H9 (cell line): ENCODE measurements around the gene ZNF667. TPM values are rescaled to one million over a fixed set of nuclear protein-coding genes. Genes with fewer than 3 reads are reported as not detected.

ENCODE experiments used
- DNase-seq: peaks from one replicate; pipeline ENCODE4 v3.0.0-alpha.2; 2017
- H2AFZ ChIP-seq: one replicate; pipeline ENCODE4 v1.6.1; 2013; ENCODE audit warnings: mild to moderate bottlenecking, low read length, control low read depth, moderate library complexity
- H2AK5ac ChIP-seq: 2 replicates; pipeline ENCODE4 v1.6.1; 2013; ENCODE audit warnings: low read length, control low read depth, mixed read lengths; ENCODE audit not compliant: insufficient read length
- H2BK120ac ChIP-seq: one replicate; pipeline ENCODE4 v1.6.1; 2013; ENCODE audit warnings: low read depth, mild to moderate bottlenecking, low read length, control low read depth, inconsistent platforms; ENCODE audit not compliant: poor library complexity, severe bottlenecking
- H2BK12ac ChIP-seq: 2 replicates; pipeline ENCODE4 v1.6.1; 2013; ENCODE audit warnings: low read length, control low read depth, mixed read lengths, low read depth; ENCODE audit not compliant: insufficient read length
- H2BK15ac ChIP-seq: 2 replicates; pipeline ENCODE4 v1.6.1; 2013; ENCODE audit warnings: low read depth, low read length, control low read depth
- H2BK20ac ChIP-seq: one replicate; pipeline ENCODE4 v1.6.1; 2013; ENCODE audit warnings: low read depth, mild to moderate bottlenecking, low read length, control low read depth, inconsistent platforms; ENCODE audit not compliant: poor library complexity, severe bottlenecking
- H2BK5ac ChIP-seq: 2 replicates; pipeline ENCODE4 v1.6.1; 2013; ENCODE audit warnings: low read length, control low read depth, mixed read lengths; ENCODE audit not compliant: insufficient read length
- H3K14ac ChIP-seq: 2 replicates; pipeline ENCODE4 v1.6.1; 2013; ENCODE audit warnings: low read length, control low read depth; ENCODE audit not compliant: insufficient read depth
- H3K18ac ChIP-seq: 2 replicates; pipeline ENCODE4 v1.6.1; 2013; ENCODE audit warnings: low read depth, mild to moderate bottlenecking, mixed read lengths, low read length, control low read depth; ENCODE audit not compliant: insufficient read length
- H3K23ac ChIP-seq: 2 replicates; pipeline ENCODE4 v1.6.1; 2013; ENCODE audit warnings: low read length, control low read depth, mixed read lengths, low read depth; ENCODE audit not compliant: insufficient read length
- H3K23me2 ChIP-seq: 2 replicates; pipeline ENCODE4 v1.6.1; 2013; ENCODE audit warnings: low read depth, mild to moderate bottlenecking, mixed read lengths, low read length, control low read depth; ENCODE audit not compliant: insufficient read length, poor library complexity, severe bottlenecking
- H3K27ac ChIP-seq: 2 replicates; pipeline ENCODE4 v1.5.1; 2013; ENCODE audit warnings: low read length, control low read depth, mixed read lengths, low read depth; ENCODE audit not compliant: insufficient read length
- H3K27me3 ChIP-seq: 2 replicates; pipeline ENCODE4 v1.6.1; 2013; ENCODE audit warnings: low read length, control low read depth, inconsistent platforms; ENCODE audit not compliant: insufficient read depth
- H3K4ac ChIP-seq: 2 replicates; pipeline ENCODE4 v1.6.1; 2013; ENCODE audit warnings: low read depth, mild to moderate bottlenecking, control low read depth, inconsistent platforms, low read length, moderate library complexity
- H3K4me1 ChIP-seq: 2 replicates; pipeline ENCODE4 v1.6.1; 2013; ENCODE audit warnings: low read length, control low read depth, inconsistent platforms; ENCODE audit not compliant: insufficient read depth
- H3K4me2 ChIP-seq: 2 replicates; pipeline ENCODE4 v1.6.1; 2013; ENCODE audit warnings: low read length, control low read depth, mixed read lengths; ENCODE audit not compliant: insufficient read length, insufficient read depth
- H3K56ac ChIP-seq: 2 replicates; pipeline ENCODE4 v1.6.1; 2013; ENCODE audit warnings: low read depth, mild to moderate bottlenecking, mixed read lengths, low read length, control low read depth; ENCODE audit not compliant: insufficient read length
- H3K79me1 ChIP-seq: 2 replicates; pipeline ENCODE4 v1.6.1; 2013; ENCODE audit warnings: low read depth, mild to moderate bottlenecking, moderate library complexity, low read length, control low read depth, inconsistent platforms; ENCODE audit not compliant: insufficient read depth, poor library complexity, severe bottlenecking
- H3K79me2 ChIP-seq: 2 replicates; pipeline ENCODE4 v1.6.1; 2013; ENCODE audit warnings: low read length, control low read depth, inconsistent platforms; ENCODE audit not compliant: insufficient read depth
- H3K9ac ChIP-seq: 2 replicates; pipeline ENCODE4 v1.6.1; 2013; ENCODE audit warnings: low read length, control low read depth, mixed read lengths; ENCODE audit not compliant: insufficient read length; ENCODE audit errors: extremely low read depth
- H3K9me3 ChIP-seq: one replicate; pipeline ENCODE4 v1.6.1; 2013; ENCODE audit warnings: low read depth, low read length, inconsistent platforms; ENCODE audit not compliant: control insufficient read depth
- H3T11ph ChIP-seq: one replicate; pipeline ENCODE4 v1.6.1; 2013; ENCODE audit warnings: mild to moderate bottlenecking, low read length, control low read depth, inconsistent platforms
- H4K20me1 ChIP-seq: one replicate; pipeline ENCODE4 v1.6.1; 2013; ENCODE audit not compliant: control insufficient read depth, insufficient read length, insufficient read depth
- H4K5ac ChIP-seq: 2 replicates; pipeline ENCODE4 v1.6.1; 2013; ENCODE audit warnings: low read depth, mild to moderate bottlenecking, mixed read lengths, low read length, control low read depth; ENCODE audit not compliant: insufficient read length
- H4K8ac ChIP-seq: replicated peaks from 2 replicates; pipeline ENCODE4 v1.6.1; 2013; ENCODE audit warnings: low read length, control low read depth, mixed read lengths, low read depth; ENCODE audit not compliant: insufficient read length
- H4K91ac ChIP-seq: 2 replicates; pipeline ENCODE4 v1.6.1; 2013; ENCODE audit warnings: low read depth, mild to moderate bottlenecking, moderate library complexity, mixed read lengths, low read length, control low read depth; ENCODE audit not compliant: insufficient read length
- H3K27ac Mint-ChIP-seq, 3 experiments: 2 replicates in 2 of 3; 3 replicates in 1 of 3; pipeline ENCODE4 v1.8.0; 2020 to 2021; ENCODE audit warnings: mixed read lengths in 3 of 3, mild to moderate bottlenecking in 1 of 3, moderate library complexity in 1 of 3
- H3K27me3 Mint-ChIP-seq: 2 replicates; pipeline ENCODE4 v1.8.0; 2021; ENCODE audit warnings: low read depth, mild to moderate bottlenecking, moderate library complexity, mixed read lengths
- H3K36me3 Mint-ChIP-seq, 3 experiments: 2 replicates in 2 of 3; 3 replicates in 1 of 3; pipeline ENCODE4 v1.8.0; 2020 to 2021; ENCODE audit warnings: low read depth in 3 of 3, mixed read lengths in 3 of 3; ENCODE audit not compliant: insufficient read depth in 1 of 3
- H3K4me1 Mint-ChIP-seq, 2 experiments: 2 replicates each; pipeline ENCODE4 v1.8.0; 2020; ENCODE audit warnings: mixed read lengths in 2 of 2
- H3K4me3 Mint-ChIP-seq, 2 experiments: 2 replicates in 1 of 2; 3 replicates in 1 of 2; pipeline ENCODE4 v1.8.0; 2020 to 2021; ENCODE audit warnings: mild to moderate bottlenecking in 2 of 2, mixed read lengths in 2 of 2, moderate library complexity in 1 of 2
- H3K9me3 Mint-ChIP-seq, 2 experiments: 2 replicates in 1 of 2; 3 replicates in 1 of 2; pipeline ENCODE4 v1.8.0; 2020; ENCODE audit warnings: mild to moderate bottlenecking in 2 of 2, mixed read lengths in 2 of 2, moderate library complexity in 1 of 2
- CTCF ChIP-seq: fragments of 200-600 bp; sonication (generic); conservative IDR thresholded peaks from 3 replicates; pipeline ENCODE4 v1.8.0; 2021; ENCODE audit warnings: antibody characterized with exemption, mild to moderate bottlenecking
- WGBS: extraction: QIAGEN DNeasy Blood & Tissue Kit; methylation state at CpG from one replicate; pipeline ENCODE4 v1.1.7; 2013; ENCODE audit warnings: missing lambda C conversion rate, low lambda C conversion rate, mixed read lengths; ENCODE audit not compliant: insufficient read length; ENCODE audit errors: extremely low coverage; 5-methylcytosine and 5-hydroxymethylcytosine counted together
- long read RNA-seq: library from polyadenylated mRNA; unstranded; transcript quantifications from one replicate; pipeline ENCODE4 v2.0.0, GENCODE V29; 2020
- total RNA-seq: library from RNA; stranded (reverse); gene quantifications from 2 replicates; pipeline ENCODE4 v1.2.1, GENCODE V29; 2021

ZNF667 gene
- total RNA-seq = not detected in 2 replicates
- long read RNA-seq = 0 reads

GRCh38 chr19:56476651-56477428 lies at the start of gene ZNF667:
TSS of gene ZNF667 (minus strand) at chr19:56477345. CDS start at chr19:56462370, 14,975 bp downstream.
- Mint-ChIP-seq H3K4me1 (no peaks in the 10 kb centered on the region), H3K27ac (no peak within 1 kb of the TSS; a peak in 1 of 7 replicates), H3K27me3 (no peaks in the 10 kb centered on the region; the same call in 1 of the 2 replicates), H3K36me3 (peaks cover 11 to 28% (median 22%) of the 10 kb centered on the region in 3 experiments; a peak in 6 of 7 replicates), H3K4me3 (no peak within 1 kb of the TSS), H3K9me3 (peaks cover 96 to 97% of the 10 kb centered on the region in 2 experiments)
- Histone ChIP-seq H4K91ac (no peak within 1 kb of the TSS), H3K56ac (no peak within 1 kb of the TSS), H3T11ph (no peak within 1 kb of the TSS), H3K23ac (no peak within 1 kb of the TSS), H3K23me2 (no peaks in the 10 kb centered on the region), H3K27me3 (no peaks in the 10 kb centered on the region), H3K27ac (no peak within 1 kb of the TSS), H2BK12ac (no peak within 1 kb of the TSS), H2AFZ (no peak within 1 kb of the TSS), H3K79me1 (no peaks in the 10 kb centered on the region), H3K4ac (no peak within 1 kb of the TSS), H4K20me1 (peaks cover 7% of the 10 kb centered on the region), H3K9me3 (peaks cover 35% of the 10 kb centered on the region), H2AK5ac (no peak within 1 kb of the TSS), H3K14ac (no peak within 1 kb of the TSS; the same call in 1 of the 2 replicates), H3K79me2 (peaks cover 9% of the 10 kb centered on the region; the same call in 1 of the 2 replicates), H2BK15ac (no peak within 1 kb of the TSS), H3K4me2 (peak within 1 kb of the TSS; percentile 92), H2BK20ac (no peak within 1 kb of the TSS), H2BK5ac (no peak within 1 kb of the TSS), H4K5ac (no peak within 1 kb of the TSS), H3K4me1 (no peaks in the 10 kb centered on the region), H3K9ac (peak within 1 kb of the TSS; percentile 78), H4K8ac (no peak within 1 kb of the TSS), H3K18ac (no peak within 1 kb of the TSS), H2BK120ac (no peak within 1 kb of the TSS)
- DNase-seq = no peak
- no CpG with 5 or more reads among the region's 69 CpGs for WGBS
- no peak for TF ChIP-seq CTCF
